HG03103 (cell line): Measurements from ENCODE around the gene BCAT1.
"Not testable (repeated sequence)": the region's sequence is repeated elsewhere in the genome, so short reads cannot be mapped to it uniquely, and the experiment has no call there.

Experiments used
- ATAC-seq: cut with Tn5 transposase; IDR thresholded peaks from one replicate; pipeline ENCODE4 v1.9.1; 2021; ENCODE audit warnings: low read depth; ENCODE audit not compliant: unreplicated experiment

Gene BCAT1

DNA sequence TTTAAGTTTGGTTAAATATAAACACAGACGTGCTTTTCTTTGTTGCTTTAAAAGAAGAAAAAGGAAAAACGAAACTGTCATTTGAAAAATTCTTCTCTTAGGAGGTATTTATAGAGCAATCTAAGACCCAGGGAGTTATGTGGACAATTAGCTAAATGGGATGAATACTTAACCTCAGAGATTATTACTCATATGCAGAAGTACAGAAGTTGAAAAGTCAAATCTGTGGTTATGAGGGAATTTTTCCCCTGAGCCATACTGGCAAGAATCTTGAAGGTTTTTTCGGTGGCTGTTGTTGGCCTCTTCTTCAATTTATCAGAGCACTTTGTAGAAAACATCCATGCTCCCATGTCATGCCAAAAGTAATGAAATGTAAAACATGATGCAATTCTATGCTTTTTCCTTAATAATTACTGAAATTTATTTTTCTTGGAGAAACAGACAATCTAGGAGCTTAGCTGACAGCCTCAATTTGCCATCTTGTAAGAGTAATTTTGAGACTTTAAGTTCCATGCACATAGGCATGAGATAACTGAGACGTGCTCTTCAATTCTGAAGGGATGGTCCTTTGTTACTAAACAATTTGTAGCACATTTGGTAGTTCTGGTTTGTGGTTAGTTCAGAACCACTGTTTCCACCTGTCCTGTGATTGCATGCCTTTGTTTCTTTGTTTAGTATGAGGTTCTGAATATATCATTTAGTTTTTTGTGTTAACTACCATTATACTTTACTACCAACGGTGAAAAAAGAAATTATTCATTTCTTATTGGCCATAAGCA is 126.6 kb downstream of the BCAT1 start:
- peak; percentile 48 for ATAC-seq

GRCh38 chr12:24821691-24822090 is 127.2 kb downstream of the BCAT1 start:
- peak; percentile 45 for ATAC-seq

DNA sequence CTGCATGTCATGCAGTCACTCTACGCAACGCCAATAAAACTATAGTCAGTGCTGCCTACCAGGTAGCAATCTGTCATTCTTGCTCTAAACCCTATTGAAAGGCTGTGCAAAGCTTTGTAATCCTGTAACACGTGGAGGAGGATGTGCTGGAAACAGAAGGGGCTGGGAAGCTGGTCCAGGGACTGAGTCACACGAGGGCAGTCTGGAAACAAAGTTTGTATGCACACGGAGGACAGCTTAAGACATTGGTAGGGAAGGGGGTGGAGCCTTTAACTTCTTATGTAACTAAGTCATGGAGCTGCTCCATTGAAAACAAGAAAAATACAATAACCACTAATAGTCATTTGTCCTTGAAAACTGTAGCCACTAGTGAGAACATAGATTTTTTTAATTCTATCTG is 128.0 kb downstream of the BCAT1 start:
- ATAC-seq: no peak

- ATAC-seq: no peak
These were observed 130.6 kb downstream of the BCAT1 start for GRCh38 chr12:24818351-24818750.

DNA sequence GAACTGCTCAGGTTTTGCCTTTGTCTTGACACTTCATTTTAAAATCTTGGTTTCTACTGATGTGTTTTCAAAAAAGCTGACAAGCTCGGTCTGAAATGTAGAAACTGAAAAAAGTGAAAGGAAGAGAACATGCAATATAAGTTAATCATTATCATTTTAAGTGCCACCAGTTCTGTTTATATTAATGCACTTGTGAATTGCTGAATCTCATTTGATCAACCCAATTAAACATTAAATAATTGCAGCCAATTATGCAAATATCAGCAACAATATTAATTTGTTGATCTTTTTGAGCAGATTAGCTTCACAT is 133.8 kb downstream of the BCAT1 start:
- peak; percentile 15 for ATAC-seq

- peak; percentile 88 for ATAC-seq
These were observed 134.4 kb downstream of the BCAT1 start for GRCh38 chr12:24814379-24815113.

- ATAC-seq: no peak
These were observed 138.5 kb downstream of the BCAT1 start for GRCh38 chr12:24810378-24810777.

DNA sequence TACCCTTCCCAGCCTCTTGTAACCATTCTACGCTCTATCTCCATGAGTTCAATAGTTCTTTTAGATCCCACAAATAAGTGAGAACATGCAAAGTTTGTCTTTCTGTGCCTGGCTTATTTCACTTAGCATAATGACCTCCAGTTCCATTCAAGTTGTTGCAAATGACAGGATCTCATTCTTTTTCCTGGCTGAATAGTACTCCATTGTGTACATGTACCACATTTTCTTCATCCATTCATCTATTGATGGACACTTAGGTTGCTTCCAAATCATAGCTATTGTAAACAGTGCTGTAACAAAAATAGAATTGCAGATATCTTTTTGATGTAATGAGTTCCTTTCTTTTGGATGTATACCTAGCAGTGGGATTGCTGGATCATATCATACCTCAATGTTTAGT is 139.6 kb downstream of the BCAT1 start:
- not testable (repeated sequence) for ATAC-seq

DNA sequence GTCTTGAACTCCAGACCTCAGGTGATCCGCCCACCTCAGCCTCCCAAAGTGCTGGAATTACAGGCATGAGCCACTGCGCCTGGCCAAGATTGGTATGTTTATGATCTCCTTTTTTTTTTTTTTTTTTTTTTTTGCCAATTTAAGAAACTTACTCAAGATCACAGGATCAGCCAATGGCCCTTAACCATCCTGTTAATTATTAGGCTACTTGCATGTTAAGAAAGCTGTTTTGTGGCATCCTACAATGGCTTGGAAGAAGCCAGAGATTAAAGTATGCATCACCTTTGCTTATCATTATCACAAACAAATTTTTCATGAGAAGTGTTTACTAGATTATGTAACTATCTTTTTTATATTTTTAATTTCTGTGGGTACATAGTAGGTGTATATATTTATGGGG is 140.2 kb downstream of the BCAT1 start:
- ATAC-seq: no peak

DNA sequence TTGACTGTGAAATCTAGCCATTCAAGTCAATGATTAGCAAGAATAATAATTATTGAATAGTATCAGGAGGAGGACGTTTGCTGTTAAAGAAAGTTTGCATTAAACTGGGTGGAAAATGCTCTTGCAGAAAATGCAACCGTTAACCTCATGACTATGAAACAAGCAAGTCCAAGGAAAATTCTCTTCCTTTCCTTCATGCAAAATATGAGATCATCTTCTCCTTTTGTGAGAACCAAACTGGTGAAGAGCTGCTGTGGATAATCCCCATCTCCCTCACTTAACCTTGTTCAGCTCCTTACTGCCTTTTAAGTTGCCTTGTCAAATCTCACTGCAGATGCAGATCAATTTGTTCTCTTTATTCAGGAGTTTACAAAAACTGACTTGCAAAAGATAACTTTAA is 142.5 kb downstream of the BCAT1 start:
- ATAC-seq: no peak

DNA sequence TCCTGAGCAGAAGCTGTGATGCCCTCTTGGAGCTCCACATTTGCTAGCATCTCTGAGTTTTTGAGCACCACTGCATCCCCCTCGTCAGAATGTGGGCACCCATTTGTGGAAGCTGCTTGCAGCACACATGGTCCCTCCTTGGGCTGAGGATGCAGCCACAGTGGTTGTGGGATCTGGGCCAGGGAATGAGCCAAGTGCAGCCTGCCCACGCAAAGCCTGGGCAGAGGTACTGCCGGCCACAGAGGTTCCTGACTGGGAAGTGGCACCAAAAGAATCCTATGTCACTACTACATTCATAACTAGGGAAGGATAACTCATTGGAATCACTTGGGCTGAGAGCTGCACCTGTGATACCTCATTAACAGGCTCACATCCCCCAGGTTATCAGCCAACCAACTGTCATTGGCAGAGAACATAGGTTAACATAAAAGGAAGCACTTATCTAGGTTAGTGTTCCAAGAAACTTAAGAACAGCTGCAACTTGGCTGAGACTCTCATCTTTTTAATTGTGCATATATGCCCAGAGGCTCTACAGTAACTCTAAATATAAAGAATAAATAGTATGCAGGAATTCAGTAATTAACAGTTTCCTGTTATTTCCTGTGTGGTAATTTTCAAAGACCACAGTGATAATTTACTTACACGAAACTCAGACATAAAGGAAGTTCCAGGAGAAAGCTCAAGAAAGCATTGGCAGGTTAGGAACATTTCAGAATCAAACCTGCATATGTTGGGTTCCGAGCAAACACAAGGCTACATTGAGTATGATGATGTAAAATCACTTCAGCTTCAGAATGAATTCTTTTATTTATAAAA is 145.3 kb downstream of the BCAT1 start:
- ATAC-seq: no peak

GRCh38 chr12:24798335-24798734 is 150.6 kb downstream of the BCAT1 start:
- ATAC-seq: peak; percentile 94

DNA sequence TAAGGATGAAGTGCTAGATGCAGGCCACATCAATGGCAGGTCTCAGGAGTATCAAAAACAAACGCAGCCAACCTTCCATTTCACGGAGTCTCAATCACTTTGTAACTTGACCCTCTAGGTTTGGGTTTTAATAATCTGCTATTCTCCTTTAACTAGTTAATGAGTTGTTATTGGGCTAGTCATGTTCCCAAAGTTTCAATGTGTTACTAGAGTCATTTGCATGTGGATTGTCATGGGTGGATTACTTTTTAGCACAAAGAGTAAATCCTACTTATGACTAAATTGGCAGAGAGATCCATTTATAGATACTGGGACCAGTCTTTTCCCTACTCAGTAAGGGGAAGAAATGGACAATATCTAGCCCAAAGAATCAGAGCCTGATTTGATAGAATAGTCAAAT is 151.0 kb downstream of the BCAT1 start:
- no peak for ATAC-seq

DNA sequence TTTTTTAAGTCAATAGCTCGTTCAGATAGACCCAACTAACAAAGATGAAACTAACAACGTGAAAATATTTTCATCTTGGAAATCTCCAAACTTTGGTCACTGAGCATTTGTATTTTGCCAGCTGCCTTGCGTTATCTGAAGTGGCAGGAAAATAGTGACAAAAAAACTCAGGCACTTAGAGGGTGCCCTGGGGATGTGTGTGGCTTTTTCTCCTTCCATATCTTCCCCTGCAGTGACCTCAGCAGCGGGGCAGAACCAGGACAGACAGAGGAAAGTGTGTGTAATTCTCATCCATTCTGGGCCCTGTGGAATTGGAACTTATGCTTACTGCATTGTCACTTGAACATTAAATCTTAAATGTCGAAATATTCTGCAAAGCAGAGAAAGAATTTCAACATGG is 152.0 kb downstream of the BCAT1 start:
- ATAC-seq: no peak

DNA sequence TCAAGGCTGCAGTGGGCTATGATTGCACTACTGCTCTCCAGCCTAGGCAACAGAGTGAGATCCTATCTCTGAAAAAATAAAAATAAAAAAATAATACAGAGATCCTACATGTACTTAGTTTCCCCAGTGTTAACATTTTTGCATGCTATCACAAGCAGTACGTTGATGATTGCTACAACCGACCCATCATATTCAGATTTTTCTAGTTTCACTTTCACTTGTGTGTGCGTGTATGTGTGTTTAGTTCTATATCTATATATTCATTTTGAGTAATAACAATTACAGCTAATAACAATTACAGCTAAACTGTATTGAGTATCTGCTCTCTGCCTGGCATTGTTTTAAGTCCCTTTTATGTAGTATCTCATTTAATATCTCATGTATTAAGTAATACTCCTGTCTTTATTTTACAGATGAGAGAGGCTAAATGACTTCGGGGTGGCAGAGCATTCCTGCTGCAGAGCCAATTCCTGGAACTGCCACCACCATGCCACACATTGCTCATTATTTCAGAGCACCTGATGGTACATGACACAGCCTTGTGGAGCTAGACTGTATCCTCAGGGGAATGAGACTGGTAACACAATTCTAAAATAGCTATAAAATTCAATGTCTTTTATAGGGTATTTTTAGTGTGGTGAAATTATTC is 153.1 kb downstream of the BCAT1 start:
- ATAC-seq: no peak

- no peak for ATAC-seq
These were observed 157.3 kb downstream of the BCAT1 start for GRCh38 chr12:24791622-24792021.

DNA sequence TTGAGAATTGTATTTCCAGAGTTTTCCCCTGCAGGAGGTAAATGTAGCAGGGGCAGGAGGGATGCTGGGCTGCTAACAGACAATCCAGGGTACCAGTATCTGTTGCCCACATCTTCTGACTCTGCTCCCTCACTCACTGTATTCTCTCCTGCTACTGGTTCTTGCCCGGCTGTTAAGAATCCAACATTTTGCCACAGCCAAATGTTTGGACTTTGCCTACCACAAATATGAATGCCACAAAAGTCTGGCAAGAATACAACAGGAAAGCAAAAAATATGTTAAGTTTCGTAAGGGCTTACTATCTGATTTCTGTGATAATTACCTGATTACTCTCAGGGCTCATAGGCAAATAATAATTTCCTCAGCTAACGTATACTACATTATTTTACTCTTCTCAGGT is 160.0 kb downstream of the BCAT1 start:
- no peak for ATAC-seq

DNA sequence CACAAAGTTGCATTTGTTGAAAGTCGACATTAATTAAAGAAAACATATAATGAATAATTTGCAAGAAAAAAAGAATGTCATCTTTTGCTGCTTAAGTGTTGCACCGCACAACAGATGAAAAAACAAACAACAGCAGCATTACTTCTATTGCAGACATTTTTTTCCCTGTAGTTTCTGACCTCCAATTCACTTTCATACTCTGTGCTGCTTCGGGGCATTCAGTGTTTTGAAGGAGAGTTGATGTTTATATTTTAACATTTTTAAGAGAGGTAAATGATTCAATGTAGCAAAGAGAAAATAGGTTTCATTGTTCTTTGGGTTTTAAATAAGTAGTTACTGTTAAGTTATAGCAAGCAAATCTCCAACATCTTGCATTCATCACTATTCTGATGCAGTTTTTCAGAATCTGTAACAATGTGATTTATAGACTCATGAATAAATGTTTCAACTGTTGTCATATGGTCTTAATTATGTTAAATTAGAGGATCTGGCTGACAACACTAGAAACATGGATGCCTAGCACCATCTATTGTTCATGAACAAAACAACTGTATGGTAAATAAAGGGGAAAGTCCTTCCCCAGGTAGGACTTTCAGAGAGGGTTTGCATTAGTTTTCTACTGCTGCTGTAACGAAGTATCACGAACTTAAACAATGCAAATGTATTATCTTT is 168.1 kb downstream of the BCAT1 start:
- ATAC-seq: no peak

GRCh38 chr12:24778486-24779304 is 170.2 kb downstream of the BCAT1 start:
- ATAC-seq: peak; percentile 78

DNA sequence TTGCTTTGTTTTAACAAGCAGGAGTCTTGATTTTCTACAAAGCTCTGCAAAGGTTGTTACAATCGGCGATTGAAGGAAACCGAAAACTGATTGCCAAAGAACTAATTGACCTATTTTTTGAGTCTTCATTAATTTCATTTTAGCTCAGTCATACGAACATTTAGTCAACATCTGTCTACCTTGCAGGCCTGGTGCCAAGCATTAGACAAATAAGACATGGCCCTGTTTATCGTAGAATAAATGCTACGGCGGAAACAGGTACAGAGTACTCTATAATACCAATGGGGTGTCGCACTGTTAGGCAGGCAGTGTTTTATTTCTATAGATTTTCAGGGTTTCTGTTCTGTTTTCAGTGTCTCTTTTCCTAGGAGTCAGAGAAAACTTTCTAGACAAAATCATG is 171.5 kb downstream of the BCAT1 start:
- no peak for ATAC-seq
